WERI-Rb-1 (cell line): Measurements from ENCODE around the gene STEAP3.

ENCODE experiments used
- DNase-seq: peaks from one replicate; pipeline ENCODE4 v3.0.0-alpha.2; 2020
- H3K27ac ChIP-seq: fragments of 250-450 bp; sonication (Bioruptor Pico); 2 replicates; pipeline ENCODE4 v1.5.1; 2020; ENCODE audit warnings: mild to moderate bottlenecking, moderate library complexity
- H3K27me3 ChIP-seq: fragments of 250-450 bp; sonication (Bioruptor Pico); 2 replicates; pipeline ENCODE4 v1.5.1; 2021; ENCODE audit warnings: mild to moderate bottlenecking, low read depth, moderate library complexity; ENCODE audit not compliant: insufficient read depth, severe bottlenecking
- H3K36me3 ChIP-seq: fragments of 250-450 bp; sonication (Bioruptor Pico); 2 replicates; pipeline ENCODE4 v1.5.1; 2020; ENCODE audit warnings: mild to moderate bottlenecking, moderate library complexity
- H3K4me3 ChIP-seq: 2 replicates; pipeline ENCODE4 v1.5.1; 2011; ENCODE audit warnings: low read depth, mild to moderate bottlenecking, control low read depth, low read length
- H3K9me3 ChIP-seq: fragments of 250-450 bp; sonication (Bioruptor Pico); 2 replicates; pipeline ENCODE4 v1.5.1; 2021; ENCODE audit warnings: mild to moderate bottlenecking, moderate library complexity; ENCODE audit not compliant: severe bottlenecking
- TF ChIP-seq, protein P1 (sequence below): IDR thresholded peaks from 2 replicates; pipeline ENCODE4 v1.5.1; 2011; ENCODE audit warnings: low read depth, mild to moderate bottlenecking, control low read depth, inconsistent platforms, low read length

The STEAP3 gene

DNA sequence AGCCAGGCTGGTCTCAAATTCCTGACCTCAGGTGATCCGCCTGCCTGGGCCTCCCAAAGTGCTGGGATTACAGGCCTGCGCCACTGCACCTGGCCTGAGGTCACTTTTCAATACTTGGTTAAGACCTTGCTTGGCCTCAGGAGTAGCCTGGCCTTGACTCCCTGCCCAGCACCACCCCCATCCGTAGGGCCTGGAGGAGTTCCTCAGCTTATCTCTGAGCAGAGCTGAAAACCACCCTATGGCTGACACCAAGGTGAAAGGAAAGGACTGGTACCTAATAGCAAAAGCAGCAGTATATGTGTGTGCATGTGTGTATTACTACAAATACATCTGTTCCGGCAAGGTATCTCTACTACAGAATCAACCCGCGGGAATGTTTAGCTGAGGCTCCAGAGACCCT lies 56.0 kb downstream of the STEAP3 start:
- Histone ChIP-seq H3K27ac (no peak overlapping the region), H3K9me3 (no peaks in the 10 kb centered on the region), H3K4me3 (no peak overlapping the region), H3K36me3 (no peaks in the 10 kb centered on the region), H3K27me3 (no peaks in the 10 kb centered on the region)
- TF ChIP-seq, protein P1, sequence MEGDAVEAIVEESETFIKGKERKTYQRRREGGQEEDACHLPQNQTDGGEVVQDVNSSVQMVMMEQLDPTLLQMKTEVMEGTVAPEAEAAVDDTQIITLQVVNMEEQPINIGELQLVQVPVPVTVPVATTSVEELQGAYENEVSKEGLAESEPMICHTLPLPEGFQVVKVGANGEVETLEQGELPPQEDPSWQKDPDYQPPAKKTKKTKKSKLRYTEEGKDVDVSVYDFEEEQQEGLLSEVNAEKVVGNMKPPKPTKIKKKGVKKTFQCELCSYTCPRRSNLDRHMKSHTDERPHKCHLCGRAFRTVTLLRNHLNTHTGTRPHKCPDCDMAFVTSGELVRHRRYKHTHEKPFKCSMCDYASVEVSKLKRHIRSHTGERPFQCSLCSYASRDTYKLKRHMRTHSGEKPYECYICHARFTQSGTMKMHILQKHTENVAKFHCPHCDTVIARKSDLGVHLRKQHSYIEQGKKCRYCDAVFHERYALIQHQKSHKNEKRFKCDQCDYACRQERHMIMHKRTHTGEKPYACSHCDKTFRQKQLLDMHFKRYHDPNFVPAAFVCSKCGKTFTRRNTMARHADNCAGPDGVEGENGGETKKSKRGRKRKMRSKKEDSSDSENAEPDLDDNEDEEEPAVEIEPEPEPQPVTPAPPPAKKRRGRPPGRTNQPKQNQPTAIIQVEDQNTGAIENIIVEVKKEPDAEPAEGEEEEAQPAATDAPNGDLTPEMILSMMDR, result no peak
- peak; percentile 78 for DNase-seq

DNA sequence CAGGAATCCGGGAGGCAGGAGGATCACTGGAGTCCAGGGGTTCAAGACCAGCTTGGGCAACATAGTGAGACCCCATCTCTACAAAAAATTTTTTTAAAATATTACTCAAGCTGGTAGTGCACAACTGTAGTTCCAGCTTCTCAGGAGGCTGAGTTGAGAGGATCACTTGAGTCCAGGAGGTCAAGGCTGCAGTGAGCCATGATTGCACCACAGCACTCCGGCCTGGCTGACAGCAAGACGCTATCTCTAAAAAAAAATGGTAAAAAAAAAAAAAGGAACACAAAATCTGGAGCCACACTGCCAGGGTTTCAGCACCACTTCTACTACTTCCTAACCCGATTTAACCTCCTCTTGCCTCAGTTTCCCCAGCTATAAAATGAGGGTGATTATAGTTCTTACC lies 57.0 kb downstream of the STEAP3 start:
- no peaks in the 10 kb centered on the region for H3K27me3 ChIP-seq
- no peak for DNase-seq
- H3K36me3 ChIP-seq, result no peaks in the 10 kb centered on the region
- no peak overlapping the region for H3K27ac ChIP-seq
- no peak overlapping the region for H3K4me3 ChIP-seq
- H3K9me3 ChIP-seq, result no peaks in the 10 kb centered on the region
- TF ChIP-seq, protein P1, result no peak

DNA sequence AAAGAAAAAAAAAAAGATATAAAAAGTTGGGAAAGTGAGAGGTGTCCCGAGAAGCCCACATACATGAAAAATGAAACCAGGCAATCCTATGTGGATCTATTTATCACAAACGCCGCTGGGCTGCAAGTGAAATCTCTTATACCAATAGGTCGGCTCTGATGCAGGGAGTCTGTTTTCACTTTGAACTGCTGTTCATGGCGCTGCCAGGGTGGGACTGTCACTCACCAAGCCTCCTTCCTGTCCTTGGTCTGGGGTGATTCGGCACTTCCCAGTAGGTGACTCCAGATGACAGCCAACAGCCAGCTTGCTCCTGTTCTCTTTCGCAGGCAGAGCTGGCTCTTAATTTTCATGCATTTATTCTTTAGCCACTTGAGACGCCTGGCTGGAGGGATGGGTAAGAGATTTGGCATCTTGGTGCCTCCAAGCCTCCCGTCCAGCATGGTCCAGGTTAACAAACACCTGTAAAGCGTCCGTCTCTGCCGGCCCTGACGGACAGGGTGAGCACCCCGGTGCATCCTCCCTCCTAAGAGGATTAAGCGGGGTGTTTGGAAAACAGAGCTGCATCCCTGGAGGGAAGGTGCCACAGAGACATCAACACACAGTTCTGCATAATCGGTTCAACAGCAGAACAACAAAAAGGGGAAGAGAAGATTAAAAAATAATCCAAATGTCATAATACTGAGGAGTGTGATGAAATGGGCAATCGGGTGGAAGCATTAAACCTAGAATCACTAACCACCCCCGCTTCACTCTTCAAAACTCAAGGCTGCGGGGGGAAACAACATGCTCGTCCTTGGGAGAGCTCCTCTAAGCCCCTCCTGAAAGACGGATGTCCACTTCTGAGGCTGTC lies 58.7 kb downstream of the STEAP3 start:
- DNase-seq, result peak; percentile 42
- Histone ChIP-seq H3K27me3 (no peaks in the 10 kb centered on the region), H3K9me3 (no peaks in the 10 kb centered on the region), H3K36me3 (no peaks in the 10 kb centered on the region), H3K4me3 (no peak overlapping the region; the same call in 1 of the 2 replicates), H3K27ac (no peak overlapping the region)
- TF ChIP-seq, protein P1, result no peak

DNA sequence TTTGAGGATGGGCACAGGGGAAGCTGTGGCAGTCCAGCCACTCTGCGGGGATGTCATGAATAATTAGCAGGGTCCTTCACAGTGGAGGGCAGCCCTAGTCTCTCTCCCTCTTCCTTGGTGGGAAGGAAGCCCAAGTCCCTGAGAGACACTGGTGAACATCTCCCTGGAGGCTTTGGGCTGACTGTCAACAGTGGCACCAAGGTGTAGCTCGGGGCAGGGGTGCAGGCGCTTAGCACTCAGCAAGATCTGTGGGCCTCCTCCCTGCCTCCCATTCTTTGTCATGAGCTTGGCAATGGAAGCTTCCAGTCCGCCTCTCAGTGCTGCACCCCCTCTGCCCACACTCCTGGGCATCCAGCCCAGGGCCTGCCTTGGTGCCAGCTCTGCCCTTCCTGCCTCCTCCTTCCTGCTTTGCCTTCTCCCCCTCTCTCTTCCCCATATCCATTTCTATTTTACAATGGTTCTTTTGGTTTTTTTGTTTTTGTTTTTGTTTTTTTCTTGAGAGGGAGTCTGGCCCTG lies 59.4 kb downstream of the STEAP3 start:
- TF ChIP-seq, protein P1, result no peak
- Histone ChIP-seq H3K9me3 (no peaks in the 10 kb centered on the region), H3K4me3 (no peak overlapping the region), H3K27ac (no peak overlapping the region), H3K27me3 (no peaks in the 10 kb centered on the region), H3K36me3 (no peaks in the 10 kb centered on the region)
- no peak for DNase-seq

DNA sequence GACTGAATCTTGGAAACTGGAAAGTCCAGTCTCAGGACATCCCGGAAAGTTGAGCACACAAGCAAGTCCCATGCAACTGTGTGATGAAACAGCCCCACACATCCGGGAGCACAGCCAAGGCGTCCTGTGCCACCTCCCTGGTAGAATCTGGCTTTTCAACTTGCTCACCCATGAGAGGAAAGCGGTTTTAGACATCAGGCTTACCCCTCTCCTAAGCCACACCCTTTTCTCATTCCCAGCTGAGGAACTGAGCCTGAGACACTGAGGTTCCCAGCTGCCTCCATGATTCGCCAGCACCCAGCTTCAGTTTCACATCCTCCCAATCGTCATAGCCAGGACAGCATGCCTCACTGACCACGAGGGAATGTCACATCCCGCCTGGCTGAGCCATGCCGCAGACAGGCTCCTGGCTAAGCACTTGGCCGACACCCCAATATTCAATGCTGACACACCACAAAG lies 60.3 kb downstream of the STEAP3 start:
- H3K36me3 ChIP-seq, result no peaks in the 10 kb centered on the region
- no peak overlapping the region for H3K4me3 ChIP-seq
- DNase-seq, result no peak
- no peaks in the 10 kb centered on the region for H3K27me3 ChIP-seq
- no peak overlapping the region for H3K27ac ChIP-seq
- TF ChIP-seq, protein P1, result no peak
- no peaks in the 10 kb centered on the region for H3K9me3 ChIP-seq

DNA sequence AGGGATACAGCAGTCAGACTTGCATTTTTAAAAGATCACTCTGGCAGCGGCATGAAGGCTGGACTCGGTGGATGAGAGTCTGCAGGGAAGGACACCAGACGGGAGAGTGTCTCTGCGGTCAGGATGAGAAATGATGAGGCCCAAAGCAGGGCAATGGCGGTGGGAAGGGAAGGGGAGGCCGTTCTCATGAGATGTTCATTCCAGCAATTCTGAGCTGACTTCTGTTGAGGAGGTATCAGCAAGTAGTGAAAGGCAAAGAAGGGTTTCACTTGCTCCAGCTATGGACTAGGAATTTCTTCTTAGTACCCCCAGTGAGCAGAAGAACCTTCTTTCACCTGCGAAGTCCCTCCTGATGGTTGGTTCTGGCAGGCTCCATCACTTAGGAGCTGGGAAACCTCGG lies 63.0 kb downstream of the STEAP3 start:
- no peak overlapping the region for H3K4me3 ChIP-seq
- no peaks in the 10 kb centered on the region for H3K9me3 ChIP-seq
- no peak overlapping the region for H3K27ac ChIP-seq
- no peaks in the 10 kb centered on the region for H3K27me3 ChIP-seq
- H3K36me3 ChIP-seq, result no peaks in the 10 kb centered on the region
- no peak for DNase-seq
- TF ChIP-seq, protein P1, result no peak
